Measurements from ENCODE around the gene SHKBP1.

Gene SHKBP1

DNA sequence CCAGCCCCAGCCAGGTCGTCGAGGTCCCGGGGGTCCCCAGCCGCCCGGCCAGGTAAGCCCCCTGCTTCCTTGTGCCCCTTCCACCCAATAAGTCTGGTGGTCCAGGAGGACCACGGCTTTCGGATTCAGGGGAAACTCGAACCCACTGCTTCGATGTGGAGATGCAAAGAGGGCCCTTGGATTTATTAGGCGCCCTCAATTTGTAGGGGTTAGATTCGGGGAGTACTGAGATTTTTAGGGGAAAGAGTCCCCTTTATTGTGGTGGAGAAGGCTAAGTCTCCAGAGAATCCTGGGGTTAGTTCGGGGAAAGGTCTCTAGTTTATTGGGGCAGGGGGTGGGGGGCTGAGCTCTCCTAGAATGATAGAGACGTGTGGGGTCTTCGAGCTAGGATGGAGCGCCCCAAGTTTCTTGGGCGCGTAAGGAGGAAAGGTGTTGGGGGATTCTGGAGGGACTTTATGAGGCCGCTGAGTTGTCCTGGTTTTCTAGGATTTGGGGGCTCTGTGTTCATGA is 20.7 kb downstream of the SHKBP1 start:
- peak overlapping the region; percentile 83 for H3K27ac ChIP-seq
- peaks cover 17% of the 10 kb centered on the region for H3K36me3 ChIP-seq
- no peaks in the 10 kb centered on the region for H3K9me3 ChIP-seq (ENCODE audit: severe bottlenecking)
- peak overlapping the region; percentile 87 for H3K4me3 ChIP-seq (ENCODE audit: low read depth, low read length)
- no peak for DNase-seq
- H3K27me3 ChIP-seq (ENCODE audit: insufficient read depth, low read depth, severe bottlenecking), result no peaks in the 10 kb centered on the region
- TF ChIP-seq, protein P1, sequence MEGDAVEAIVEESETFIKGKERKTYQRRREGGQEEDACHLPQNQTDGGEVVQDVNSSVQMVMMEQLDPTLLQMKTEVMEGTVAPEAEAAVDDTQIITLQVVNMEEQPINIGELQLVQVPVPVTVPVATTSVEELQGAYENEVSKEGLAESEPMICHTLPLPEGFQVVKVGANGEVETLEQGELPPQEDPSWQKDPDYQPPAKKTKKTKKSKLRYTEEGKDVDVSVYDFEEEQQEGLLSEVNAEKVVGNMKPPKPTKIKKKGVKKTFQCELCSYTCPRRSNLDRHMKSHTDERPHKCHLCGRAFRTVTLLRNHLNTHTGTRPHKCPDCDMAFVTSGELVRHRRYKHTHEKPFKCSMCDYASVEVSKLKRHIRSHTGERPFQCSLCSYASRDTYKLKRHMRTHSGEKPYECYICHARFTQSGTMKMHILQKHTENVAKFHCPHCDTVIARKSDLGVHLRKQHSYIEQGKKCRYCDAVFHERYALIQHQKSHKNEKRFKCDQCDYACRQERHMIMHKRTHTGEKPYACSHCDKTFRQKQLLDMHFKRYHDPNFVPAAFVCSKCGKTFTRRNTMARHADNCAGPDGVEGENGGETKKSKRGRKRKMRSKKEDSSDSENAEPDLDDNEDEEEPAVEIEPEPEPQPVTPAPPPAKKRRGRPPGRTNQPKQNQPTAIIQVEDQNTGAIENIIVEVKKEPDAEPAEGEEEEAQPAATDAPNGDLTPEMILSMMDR (IDR thresholded peaks at IDR 0.05; ENCODE audit: low read depth, low read length), result no peak

DNA sequence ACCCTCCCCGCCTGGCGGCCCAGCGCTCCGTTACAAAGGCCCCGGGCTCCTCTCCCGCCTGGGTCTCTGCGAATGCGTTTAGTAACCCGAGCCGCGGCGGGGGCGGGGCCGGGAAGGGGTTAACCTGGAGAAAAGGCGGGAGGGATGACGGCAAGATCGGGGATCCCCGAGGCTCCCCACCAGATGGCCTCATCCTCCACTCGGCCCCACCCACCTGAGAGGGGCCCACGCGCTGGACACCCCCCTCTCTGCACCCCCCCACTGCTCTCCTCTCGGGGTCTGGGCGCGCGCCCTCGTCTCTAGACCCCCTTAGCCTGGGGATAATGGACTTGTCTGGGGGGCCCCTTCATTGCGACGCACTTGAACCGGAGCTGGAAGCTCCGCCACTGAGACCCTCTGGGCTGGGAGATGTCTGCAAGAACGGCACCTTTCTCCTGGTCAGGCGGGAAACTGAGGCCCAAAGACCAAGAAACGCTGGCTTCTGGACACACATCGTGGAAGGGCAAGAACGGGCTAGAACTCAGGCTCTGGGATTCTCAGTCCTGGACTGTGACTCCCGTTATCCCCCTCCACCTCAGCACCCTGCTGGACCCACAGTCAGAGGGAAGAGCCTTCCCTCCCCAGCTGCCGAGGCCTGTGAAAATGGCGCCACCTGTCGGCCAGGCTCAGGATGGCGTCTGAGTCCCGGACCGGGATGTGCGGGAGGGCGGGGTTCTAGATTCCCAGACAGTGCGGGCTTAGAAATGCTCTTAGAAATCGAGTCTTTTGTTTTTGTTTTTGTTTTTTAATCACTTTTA is 21.6 kb downstream of the SHKBP1 start:
- Histone ChIP-seq H3K27me3 (ENCODE audit: insufficient read depth, low read depth, severe bottlenecking) (no peaks in the 10 kb centered on the region), H3K9me3 (ENCODE audit: severe bottlenecking) (no peaks in the 10 kb centered on the region), H3K36me3 (peaks cover 17% of the 10 kb centered on the region), H3K27ac (peak overlapping the region; percentile 83), H3K4me3 (ENCODE audit: low read depth, low read length) (peak overlapping the region; percentile 87)
- peak; percentile 93 for DNase-seq
- TF ChIP-seq, protein P1 (IDR thresholded peaks at IDR 0.05; ENCODE audit: low read depth, low read length), result peak; percentile 76

DNA sequence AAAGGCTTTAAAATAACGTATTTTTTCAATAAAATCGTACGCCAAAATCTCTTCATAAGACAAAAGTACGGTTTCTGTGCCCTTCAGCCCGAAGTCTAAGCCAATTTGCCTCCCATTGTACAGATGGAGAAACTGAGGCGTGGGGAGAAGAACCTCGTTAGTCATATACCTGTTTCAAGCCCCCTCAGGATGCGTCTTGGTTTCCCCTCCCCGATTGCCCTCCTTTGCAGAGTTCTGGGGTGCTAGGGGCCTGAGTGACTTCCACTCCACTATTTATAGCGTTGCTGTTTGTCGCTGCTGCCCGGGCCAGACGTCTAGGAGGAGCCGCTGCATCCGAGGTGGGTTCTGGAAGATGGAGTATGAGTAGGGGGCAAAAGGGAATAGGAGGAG is 22.2 kb downstream of the SHKBP1 start:
- Histone ChIP-seq H3K4me3 (ENCODE audit: low read depth, low read length) (no peak overlapping the region), H3K27ac (no peak overlapping the region), H3K27me3 (ENCODE audit: insufficient read depth, low read depth, severe bottlenecking) (no peaks in the 10 kb centered on the region), H3K9me3 (ENCODE audit: severe bottlenecking) (no peaks in the 10 kb centered on the region), H3K36me3 (peaks cover 17% of the 10 kb centered on the region)
- TF ChIP-seq, protein P1 (IDR thresholded peaks at IDR 0.05; ENCODE audit: low read depth, low read length), result no peak
- no peak for DNase-seq

DNA sequence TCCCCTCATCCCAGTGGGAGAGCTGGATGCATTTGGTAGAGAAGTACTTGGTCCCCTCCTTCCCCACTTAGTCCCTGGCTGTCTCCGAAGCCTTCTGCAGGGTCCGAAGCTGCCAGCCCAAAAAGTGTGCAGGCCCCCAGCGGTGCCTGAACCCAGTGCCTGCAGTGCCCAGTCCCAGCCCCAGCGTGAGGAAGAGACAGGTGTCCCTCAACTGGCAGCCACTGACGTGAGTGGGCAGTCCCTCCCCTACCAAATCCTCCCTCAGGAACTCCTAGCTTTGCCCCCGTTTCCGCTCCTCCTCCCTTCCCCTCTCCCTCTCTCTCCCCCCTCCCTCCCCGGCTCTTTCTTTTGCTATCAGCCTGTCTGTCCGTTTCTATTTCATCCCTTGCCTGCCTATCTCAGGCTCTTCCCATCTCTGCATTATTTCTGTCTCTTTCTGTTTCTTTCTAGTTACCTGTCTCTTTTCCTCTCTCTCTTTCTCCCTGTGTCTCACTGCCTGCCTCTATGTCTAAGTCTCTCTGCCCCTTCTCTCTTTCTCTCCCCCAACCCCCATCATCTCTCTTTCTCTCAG is 22.7 kb downstream of the SHKBP1 start:
- DNase-seq, result no peak
- Histone ChIP-seq H3K27ac (no peak overlapping the region), H3K9me3 (ENCODE audit: severe bottlenecking) (no peaks in the 10 kb centered on the region), H3K4me3 (ENCODE audit: low read depth, low read length) (no peak overlapping the region), H3K36me3 (peaks cover 17% of the 10 kb centered on the region), H3K27me3 (ENCODE audit: insufficient read depth, low read depth, severe bottlenecking) (no peaks in the 10 kb centered on the region)
- TF ChIP-seq, protein P1 (IDR thresholded peaks at IDR 0.05; ENCODE audit: low read depth, low read length), result no peak

DNA sequence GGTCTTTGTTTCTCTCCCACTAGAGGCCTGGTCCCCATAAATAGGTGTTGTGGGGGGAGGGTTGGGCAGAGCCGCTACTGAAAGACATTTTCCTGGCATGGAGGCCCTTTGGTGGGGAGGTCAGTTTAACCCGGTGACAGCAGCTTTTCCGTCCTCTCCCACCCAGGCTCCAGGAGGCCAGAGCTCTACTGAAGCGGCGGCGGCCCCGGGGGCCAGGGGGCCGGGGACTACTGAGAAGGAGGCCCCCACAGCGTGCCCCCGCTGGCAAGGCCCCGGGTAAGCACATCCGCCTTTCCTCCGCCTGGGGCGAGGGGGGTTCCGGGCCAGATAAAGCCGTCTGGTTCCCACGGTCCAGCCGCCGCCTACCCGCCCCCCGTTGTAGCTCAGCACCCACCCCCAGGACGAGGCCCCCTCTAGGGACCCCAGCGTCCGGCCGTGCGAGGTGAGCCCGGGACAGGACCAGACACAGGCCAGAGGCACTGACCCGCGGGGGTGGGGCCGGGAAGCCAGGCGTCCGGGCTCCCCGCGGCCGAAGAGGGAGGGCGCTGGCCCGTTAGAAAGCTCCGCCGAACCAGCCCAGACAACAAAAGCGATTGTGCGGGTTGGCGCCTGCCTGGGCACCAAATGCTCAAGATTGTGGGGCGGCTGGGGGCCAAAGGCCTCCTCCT is 23.4 kb downstream of the SHKBP1 start:
- H3K27ac ChIP-seq, result no peak overlapping the region
- no peak overlapping the region for H3K4me3 ChIP-seq (ENCODE audit: low read depth, low read length)
- TF ChIP-seq, protein P1 (IDR thresholded peaks at IDR 0.05; ENCODE audit: low read depth, low read length), result no peak
- no peaks in the 10 kb centered on the region for H3K9me3 ChIP-seq (ENCODE audit: severe bottlenecking)
- no peaks in the 10 kb centered on the region for H3K27me3 ChIP-seq (ENCODE audit: insufficient read depth, low read depth, severe bottlenecking)
- H3K36me3 ChIP-seq, result peaks cover 17% of the 10 kb centered on the region
- DNase-seq, result no peak

All from WERI-Rb-1 (cell line).